Gastrocnemius medialis (tissue), 4 donors: ENCODE results near the gene OSBPL2. TPM values are rescaled to one million over a fixed set of nuclear protein-coding genes. Genes with fewer than 3 reads are reported as not detected.

Source experiments
- ATAC-seq, 2 donors: fragments of 150-250 bp; one replicate each; pipeline ENCODE4 v1.9.1; 2016
- DNase-seq, 2 donors: peaks; one replicate each; pipeline ENCODE4 v3.0.0-alpha.2; 2019
- H3K27ac ChIP-seq, 4 donors: fragments of 200-600 bp; sonication (generic); 1 replicate in 1 of 4; 2 replicates in 3 of 4; pipeline ENCODE4 v1.5.1; 2016 to 2018; ENCODE audit warnings: mild to moderate bottlenecking in 2 of 4, moderate library complexity in 1 of 4
- H3K27me3 ChIP-seq, 3 donors: fragments of 200-600 bp; sonication (generic) in 2 of 3; 1 replicate in 1 of 3; 2 replicates in 2 of 3; pipeline versions ENCODE4 v1.5.1 to v1.6.0; 2016 to 2019; ENCODE audit warnings: mild to moderate bottlenecking in 1 of 3, moderate library complexity in 1 of 3
- H3K36me3 ChIP-seq, 2 donors: fragments of 200-600 bp; sonication (generic) in 1 of 2; one replicate each; pipeline ENCODE4 v1.5.1; 2017 to 2018
- H3K4me1 ChIP-seq, 2 donors: fragments of 200-600 bp; sonication (generic) in 1 of 2; one replicate each; pipeline ENCODE4 v1.5.1; 2016 to 2017; ENCODE audit warnings: mild to moderate bottlenecking in 2 of 2
- H3K4me3 ChIP-seq, 4 donors: fragments of 200-600 bp; sonication (generic) in 3 of 4; 1 replicate in 1 of 4; 2 replicates in 3 of 4; pipeline ENCODE4 v1.5.1; 2016 to 2019; ENCODE audit warnings: mild to moderate bottlenecking in 2 of 4
- H3K9me3 ChIP-seq, 3 donors: fragments of 200-600 bp; sonication (generic) in 2 of 3; 1 replicate in 1 of 3; 2 replicates in 2 of 3; pipeline ENCODE4 v1.5.1; 2016 to 2019
- CTCF ChIP-seq, 5 experiments: fragments of 450-650 bp in 3 of 5; fragments of 200-600 bp in 2 of 5; sonication (generic) in 2 of 5; IDR thresholded peaks in 4 of 5; conservative IDR thresholded peaks in 1 of 5; 1 replicate in 4 of 5; 2 replicates in 1 of 5; pipeline ENCODE4 v1.5.1; 2016 to 2019; ENCODE audit warnings: antibody characterized with exemption in 5 of 5, mild to moderate bottlenecking in 3 of 5, moderate library complexity in 3 of 5
- POLR2A ChIP-seq, 2 donors: fragments of 450-650 bp; IDR thresholded peaks; one replicate each; pipeline ENCODE4 v1.6.1; 2017; ENCODE audit warnings: antibody characterized with exemption in 2 of 2, mild to moderate bottlenecking in 2 of 2, moderate library complexity in 2 of 2
- in situ Hi-C, 4 donors: fragments of 200-750 bp; cut with MboI; loops; one replicate each; pipeline versions ENCODE4 v1.15.0 to v1.8.0; 2017; ENCODE audit warnings: low sequenced_read_pairs in 4 of 4
- intact Hi-C: fragments of 100-400 bp; cut with DNase I; formaldehyde crosslinking; loops from one replicate; pipeline ENCODE4 v1.15.1; 2023; ENCODE audit warnings: low total_unique reads
- total RNA-seq, 4 donors: library from RNA; depleted of rRNA; stranded (reverse); fragments of >200 nt; gene quantifications; one replicate each; pipeline versions ENCODE4 v1.1.0 to v1.2.3, GENCODE V29; 2016

OSBPL2 gene
- total RNA-seq, 4 donors from 2014 or later, result 15.8 to 26.4 (median 19.6) TPM

DNA sequence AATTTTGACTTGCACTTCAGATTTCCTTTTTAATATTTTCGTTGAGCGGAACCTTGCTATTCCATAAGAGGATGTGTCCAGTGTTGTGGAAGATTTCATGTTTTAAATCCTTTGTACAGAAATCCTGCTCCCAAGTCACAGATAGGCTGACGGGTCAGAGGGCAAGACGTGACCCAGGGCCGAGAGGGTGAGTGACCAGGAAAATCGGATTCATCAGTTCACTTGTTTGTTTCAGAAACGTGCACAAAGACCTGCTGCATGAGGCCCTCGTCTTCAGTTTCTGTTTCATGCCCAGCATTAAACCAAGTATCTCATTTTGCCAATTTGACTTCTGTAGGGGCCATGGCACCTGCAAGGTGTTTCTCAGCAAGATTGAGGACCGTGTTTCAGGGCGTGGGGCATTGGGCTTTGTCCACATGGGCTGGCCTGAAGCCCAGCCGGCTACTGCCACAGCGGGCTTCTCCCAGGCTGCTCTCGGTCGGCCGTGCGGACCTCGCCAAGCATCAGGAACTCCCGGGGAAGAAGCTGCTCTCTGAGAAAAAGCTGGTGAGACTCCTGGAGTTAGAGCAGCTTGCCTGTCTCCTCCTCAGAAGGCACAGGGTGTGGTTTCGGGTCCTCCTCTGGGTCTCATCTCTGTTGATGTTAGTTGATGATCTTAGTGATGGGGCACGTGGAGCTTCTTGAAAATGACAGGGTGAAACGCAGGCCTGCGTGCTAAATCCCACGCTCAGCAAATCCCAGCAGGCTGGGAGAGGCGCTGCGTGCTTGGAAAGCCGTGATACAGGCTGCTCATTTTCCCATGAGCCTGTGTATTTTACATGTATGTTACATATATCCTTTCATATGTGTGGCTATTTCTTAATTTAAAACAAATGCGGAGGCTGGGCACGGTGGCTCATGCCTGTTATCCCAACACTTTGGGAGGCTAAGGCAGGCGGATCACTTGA is 45.0 kb upstream of the OSBPL2 start:
- intact Hi-C loops (no loop called here), in situ Hi-C loops (loop anchor here in 1 of 4 donors (25.0 kb wide), 1 partner anchor 194 kb away; the partner anchor contains the start of gene RPS21)
- no peak for TF ChIP-seq POLR2A (IDR thresholded peaks at IDR 0.05)
- TF ChIP-seq CTCF (IDR thresholded peaks at IDR 0.05 in 4 of 5, conservative IDR thresholded peaks at IDR 0.05 in 1 of 5), result no peak
- H3K4me3 ChIP-seq, result no peak overlapping the region
- peaks cover 3 to 61% of the 10 kb centered on the region in 2 donors for H3K36me3 ChIP-seq
- no peaks in the 10 kb centered on the region for H3K4me1 ChIP-seq
- no peaks in the 10 kb centered on the region for H3K9me3 ChIP-seq
- ATAC-seq (no peak), DNase-seq (no peak)
- H3K27me3 ChIP-seq, result no peaks in the 10 kb centered on the region
- no peak overlapping the region for H3K27ac ChIP-seq

DNA sequence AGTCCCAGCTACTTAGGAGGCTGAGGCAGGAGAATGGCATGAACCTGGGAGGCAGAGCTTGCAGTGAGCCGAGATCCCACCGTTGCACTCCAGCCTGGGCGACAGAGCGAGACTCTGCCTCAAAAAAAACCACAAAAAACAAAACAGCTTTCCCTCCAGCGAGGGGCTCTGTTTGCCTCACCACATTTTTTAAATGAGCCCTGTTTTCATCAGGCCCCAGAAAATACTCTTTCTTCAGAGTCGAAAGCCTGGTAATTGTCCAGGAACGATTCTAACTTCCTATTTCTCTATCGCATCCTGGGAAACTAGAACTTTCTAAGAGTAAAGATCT is 43.3 kb upstream of the OSBPL2 start:
- no peak for TF ChIP-seq POLR2A (IDR thresholded peaks at IDR 0.05)
- no peak overlapping the region for H3K27ac ChIP-seq
- no peaks in the 10 kb centered on the region for H3K4me1 ChIP-seq
- no peak overlapping the region for H3K4me3 ChIP-seq
- in situ Hi-C loops, result loop anchor here in 1 of 4 donors (25.0 kb wide), 1 partner anchor 192 kb away; the partner anchor contains the start of gene RPS21
- no peaks in the 10 kb centered on the region for H3K9me3 ChIP-seq
- intact Hi-C loops, result no loop called here
- H3K36me3 ChIP-seq, result peaks cover 3 to 63% of the 10 kb centered on the region in 2 donors
- ATAC-seq, result no peak
- no peak for DNase-seq
- no peaks in the 10 kb centered on the region for H3K27me3 ChIP-seq

DNA sequence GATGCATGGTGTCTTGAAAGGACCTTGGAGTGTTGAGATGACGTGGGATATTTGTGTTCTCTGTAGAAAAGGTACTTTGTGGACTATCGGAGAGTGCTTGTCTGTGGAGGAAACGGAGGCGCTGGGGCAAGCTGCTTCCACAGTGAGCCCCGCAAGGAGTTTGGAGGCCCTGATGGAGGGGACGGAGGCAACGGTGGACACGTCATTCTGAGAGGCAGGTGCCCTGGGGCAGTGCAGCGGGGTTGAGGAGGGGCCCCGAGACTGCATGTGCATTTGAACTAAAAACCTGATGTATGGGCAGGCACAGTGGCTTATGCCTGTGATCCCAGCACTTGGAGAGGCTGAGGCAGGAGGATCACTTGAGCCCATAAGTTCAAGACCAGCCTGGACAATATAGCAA is 42.6 kb upstream of the OSBPL2 start:
- Histone ChIP-seq H3K9me3 (no peaks in the 10 kb centered on the region), H3K27ac (no peak overlapping the region), H3K4me1 (no peaks in the 10 kb centered on the region), H3K4me3 (no peak overlapping the region), H3K36me3 (peaks cover 3 to 64% of the 10 kb centered on the region in 2 donors), H3K27me3 (no peaks in the 10 kb centered on the region)
- DNase-seq (no peak), ATAC-seq (no peak)
- intact Hi-C loops, result no loop called here
- no peak for TF ChIP-seq POLR2A (IDR thresholded peaks at IDR 0.05)
- TF ChIP-seq CTCF (IDR thresholded peaks at IDR 0.05 in 4 of 5, conservative IDR thresholded peaks at IDR 0.05 in 1 of 5), result no peak
- in situ Hi-C loops, result loop anchor here in 1 of 4 donors (25.0 kb wide), 1 partner anchor 192 kb away; the partner anchor contains the start of gene RPS21

DNA sequence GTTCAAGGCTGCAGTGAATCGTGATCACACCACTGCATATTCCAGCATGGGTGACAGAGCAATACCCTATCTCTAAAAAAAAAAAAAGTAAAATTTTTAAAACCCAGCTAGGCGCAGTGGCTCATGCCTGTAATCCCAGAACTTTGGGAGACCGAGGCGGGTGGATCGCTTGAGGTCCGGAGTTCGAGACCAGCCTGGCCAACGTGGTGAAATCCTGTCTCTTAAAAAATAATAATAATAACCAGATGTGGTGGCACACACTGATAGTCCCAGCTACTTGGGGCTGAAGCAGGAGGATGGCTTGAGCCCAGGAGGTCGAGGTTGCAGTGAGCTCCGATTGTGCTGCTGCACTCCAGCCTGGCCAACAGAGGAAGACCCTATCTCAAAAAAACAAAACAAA is 42.0 kb upstream of the OSBPL2 start:
- no peaks in the 10 kb centered on the region for H3K27me3 ChIP-seq
- intact Hi-C loops (no loop called here), in situ Hi-C loops (loop anchor here in 1 of 4 donors (25.0 kb wide), 1 partner anchor 191 kb away; the partner anchor contains the start of gene RPS21)
- H3K4me1 ChIP-seq, result no peaks in the 10 kb centered on the region
- TF ChIP-seq CTCF (IDR thresholded peaks at IDR 0.05 in 4 of 5, conservative IDR thresholded peaks at IDR 0.05 in 1 of 5) (no peak), POLR2A (IDR thresholded peaks at IDR 0.05) (no peak)
- H3K4me3 ChIP-seq, result no peak overlapping the region
- ATAC-seq (no peak), DNase-seq (no peak)
- H3K36me3 ChIP-seq, result peaks cover 3 to 68% of the 10 kb centered on the region in 2 donors
- H3K9me3 ChIP-seq, result no peaks in the 10 kb centered on the region
- H3K27ac ChIP-seq, result no peak overlapping the region

DNA sequence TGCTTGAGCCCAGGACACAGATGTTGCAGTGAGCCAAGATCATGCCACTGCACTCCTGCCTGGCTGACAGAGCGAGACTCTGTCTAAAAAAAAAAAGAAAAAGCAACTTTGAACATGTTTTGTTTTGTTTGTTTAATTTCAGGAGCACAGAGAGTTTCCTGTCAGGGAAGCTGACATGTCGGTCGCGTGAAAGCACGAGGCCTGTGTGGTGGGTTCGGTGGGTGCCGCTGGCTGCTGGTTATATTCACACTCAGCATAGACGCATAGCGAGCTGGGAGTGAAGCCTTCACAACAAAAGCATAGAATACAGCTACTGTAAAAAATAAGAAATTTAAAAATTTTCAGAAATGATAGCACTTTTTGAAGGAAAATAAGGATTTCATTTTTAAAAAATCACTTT is 41.0 kb upstream of the OSBPL2 start:
- in situ Hi-C loops, result loop anchor here in 1 of 4 donors (25.0 kb wide), 1 partner anchor 190 kb away; the partner anchor contains the start of gene RPS21
- intact Hi-C loops, result no loop called here
- DNase-seq, result no peak

More for the DNA sequence above, 41.0 kb upstream of the OSBPL2 start:
- no peaks in the 10 kb centered on the region for H3K27me3 ChIP-seq
- TF ChIP-seq CTCF (IDR thresholded peaks at IDR 0.05 in 4 of 5, conservative IDR thresholded peaks at IDR 0.05 in 1 of 5) (no peak), POLR2A (IDR thresholded peaks at IDR 0.05) (no peak)
- no peak overlapping the region for H3K4me3 ChIP-seq
- H3K9me3 ChIP-seq, result no peaks in the 10 kb centered on the region
- peaks cover 3 to 76% of the 10 kb centered on the region in 2 donors for H3K36me3 ChIP-seq
- no peak overlapping the region for H3K27ac ChIP-seq
- ATAC-seq, result no peak
- H3K4me1 ChIP-seq, result no peaks in the 10 kb centered on the region
